ENCODE data around the gene RAI1.

RAI1 gene

GRCh38 chr17:17788967-17789366 is 107.7 kb downstream of the RAI1 start:
- Histone ChIP-seq H3K27ac (ENCODE audit: extremely low read depth, low read depth, low read length) (no peak overlapping the region), H3K4me1 (ENCODE audit: control insufficient read depth, insufficient read depth, low read length) (peaks cover 21% of the 10 kb centered on the region), H3K9me3 (ENCODE audit: control insufficient read depth, insufficient read depth, low read depth, low read length) (no peaks in the 10 kb centered on the region), H3K4me3 (ENCODE audit: low read depth, low read length) (no peak overlapping the region), H3K36me3 (ENCODE audit: control insufficient read depth in 2 of 2, insufficient read depth in 1 of 2, low read length in 2 of 2) (peaks cover 0 to 12% of the 10 kb centered on the region in 2 experiments; a peak in 1 of 3 replicates)
- POLR2A ChIA-PET = no interaction called here
- TF ChIP-seq AEBP2 (tag by site-specific recombination; IDR thresholded peaks at IDR 0.05; ENCODE audit: borderline replicate concordance) (no peak), SCRT2 (tag by site-specific recombination; IDR thresholded peaks at IDR 0.05) (no peak), ZEB2 (tag by site-specific recombination; IDR thresholded peaks at IDR 0.05) (no peak), HIC1 (tag by site-specific recombination; IDR thresholded peaks at IDR 0.05) (no peak), ZNF768 (tag by site-specific recombination; IDR thresholded peaks at IDR 0.05) (no peak), PRDM4 (tag by site-specific recombination; IDR thresholded peaks at IDR 0.05) (no peak), BCL11A (tag by site-specific recombination; IDR thresholded peaks at IDR 0.05; ENCODE audit: low read depth) (no peak)
- CTCF ChIA-PET = interaction anchor here (0.5 kb wide), 1 partner anchor 225 kb away, joined by 3 read pairs; no protein-coding TSS in a partner anchor

GRCh38 chr17:17789410-17789809 is 108.2 kb downstream of the RAI1 start:
- peaks cover 0 to 16% of the 10 kb centered on the region in 2 experiments; a peak in 1 of 3 replicates for H3K36me3 ChIP-seq (ENCODE audit: control insufficient read depth in 2 of 2, insufficient read depth in 1 of 2, low read length in 2 of 2)
- ChIA-PET POLR2A (interaction anchor here (1.0 kb wide), 1 partner anchor 9 kb away, joined by 4 read pairs; no protein-coding TSS in a partner anchor), CTCF (interaction anchor here (0.5 kb wide), 1 partner anchor 225 kb away, joined by 3 read pairs; no protein-coding TSS in a partner anchor)
- H3K4me3 ChIP-seq (ENCODE audit: low read depth, low read length) = no peak overlapping the region
- H3K4me1 ChIP-seq (ENCODE audit: control insufficient read depth, insufficient read depth, low read length) = peaks cover 16% of the 10 kb centered on the region
- TF ChIP-seq ZIC2 (tag by site-specific recombination; IDR thresholded peaks at IDR 0.05) = peak; percentile 75
- no peak for TF ChIP-seq KLF16 (tag by site-specific recombination; IDR thresholded peaks at IDR 0.05)
- no peak for TF ChIP-seq ZNF549 (tag by site-specific recombination; IDR thresholded peaks at IDR 0.05)
- no peak for TF ChIP-seq ZNF350 (tag by site-specific recombination; IDR thresholded peaks at IDR 0.05)
- no peak for TF ChIP-seq ZNF175 (tag by site-specific recombination; IDR thresholded peaks at IDR 0.05)
- TF ChIP-seq PRDM4 (tag by site-specific recombination; IDR thresholded peaks at IDR 0.05) = no peak
- TF ChIP-seq ZNF677 (tag by site-specific recombination; IDR thresholded peaks at IDR 0.05) = no peak
- TF ChIP-seq ZSCAN23 (tag by site-specific recombination; IDR thresholded peaks at IDR 0.05) = no peak
- TF ChIP-seq ZNF24 (tag by site-specific recombination; IDR thresholded peaks at IDR 0.05) = no peak
- no peak for TF ChIP-seq ZNF202 (tag by site-specific recombination; IDR thresholded peaks at IDR 0.05; ENCODE audit: borderline replicate concordance)
- no peak for TF ChIP-seq KLF8 (tag by site-specific recombination; IDR thresholded peaks at IDR 0.05)
- TF ChIP-seq REST (tag by site-specific recombination; IDR thresholded peaks at IDR 0.05) = peak; percentile 82
- TF ChIP-seq ZBTB26 (tag by site-specific recombination; optimal IDR thresholded peaks at IDR 0.05) = no peak
- TF ChIP-seq ZNF514 (tag by site-specific recombination; IDR thresholded peaks at IDR 0.05) = no peak
- H3K27ac ChIP-seq (ENCODE audit: extremely low read depth, low read depth, low read length) = no peak overlapping the region
- no peaks in the 10 kb centered on the region for H3K9me3 ChIP-seq (ENCODE audit: control insufficient read depth, insufficient read depth, low read depth, low read length)

All from HEK293 (cell line).